HG03045 (cell line): ENCODE results near the gene ADD2.
"Not testable (repeated sequence)": the region's sequence is repeated elsewhere in the genome, so short reads cannot be mapped to it uniquely, and the experiment has no call there.

Experiments used
- ATAC-seq: cut with Tn5 transposase; IDR thresholded peaks from one replicate; pipeline ENCODE4 v1.9.1; 2021; ENCODE audit warnings: mild to moderate bottlenecking, moderate library complexity; ENCODE audit not compliant: unreplicated experiment

ADD2 gene

GRCh38 chr2:70753902-70754301 lies 14.1 kb downstream of the ADD2 start:
- ATAC-seq: no peak

GRCh38 chr2:70753031-70753430 lies 15.0 kb downstream of the ADD2 start:
- ATAC-seq: no peak

GRCh38 chr2:70752396-70752795 lies 15.6 kb downstream of the ADD2 start:
- no peak for ATAC-seq

- no peak for ATAC-seq
These were observed 16.1 kb downstream of the ADD2 start for GRCh38 chr2:70751881-70752280.

GRCh38 chr2:70750320-70750719 lies 17.7 kb downstream of the ADD2 start:
- no peak for ATAC-seq

- ATAC-seq: no peak
These were observed 19.8 kb downstream of the ADD2 start for GRCh38 chr2:70748002-70748784.

GRCh38 chr2:70747284-70747683 lies 20.7 kb downstream of the ADD2 start:
- ATAC-seq: no peak

- no peak for ATAC-seq
These were observed 21.7 kb downstream of the ADD2 start for GRCh38 chr2:70746094-70746974.

- no peak for ATAC-seq
These were observed 22.6 kb downstream of the ADD2 start for GRCh38 chr2:70745276-70745825.

- ATAC-seq: no peak
These were observed 23.6 kb downstream of the ADD2 start for GRCh38 chr2:70744397-70744796.

- no peak for ATAC-seq
These were observed 24.3 kb downstream of the ADD2 start for GRCh38 chr2:70743677-70744076.

GRCh38 chr2:70743068-70743467 lies 24.9 kb downstream of the ADD2 start:
- no peak for ATAC-seq

- ATAC-seq: not testable (repeated sequence)
These were observed 28.5 kb downstream of the ADD2 start for GRCh38 chr2:70739492-70739891.

GRCh38 chr2:70738159-70738558 lies 29.8 kb downstream of the ADD2 start:
- no peak for ATAC-seq

- ATAC-seq: no peak
These were observed 32.9 kb downstream of the ADD2 start for GRCh38 chr2:70735071-70735470.

GRCh38 chr2:70733646-70734180 lies 34.3 kb downstream of the ADD2 start:
- ATAC-seq: no peak

GRCh38 chr2:70732766-70733645 lies 35.0 kb downstream of the ADD2 start:
- no peak for ATAC-seq

- no peak for ATAC-seq
These were observed 37.3 kb downstream of the ADD2 start for GRCh38 chr2:70730730-70731129.

GRCh38 chr2:70729647-70730046 lies 38.4 kb downstream of the ADD2 start:
- ATAC-seq: no peak

- ATAC-seq: no peak
These were observed 39.9 kb downstream of the ADD2 start for GRCh38 chr2:70728128-70728527.
